Neuronal stem cell (in vitro differentiated cells): ENCODE results near the gene UTP14A.

Experiments used
- DNase-seq: peaks from one replicate; pipeline ENCODE4 v3.0.0-alpha.2; 2013; ENCODE audit warnings: low spot score
- H2AFZ ChIP-seq: one replicate; pipeline ENCODE4 v1.6.1; 2013; ENCODE audit warnings: mild to moderate bottlenecking, low read length, inconsistent platforms
- H2AK5ac ChIP-seq: 2 replicates; pipeline ENCODE4 v1.6.1; 2013; ENCODE audit warnings: low read depth, mild to moderate bottlenecking, inconsistent platforms, low read length, moderate library complexity, mixed read lengths
- H2BK120ac ChIP-seq: 2 replicates; pipeline ENCODE4 v1.6.1; 2013; ENCODE audit warnings: low read depth, mild to moderate bottlenecking, inconsistent platforms, low read length, moderate library complexity, mixed read lengths
- H2BK12ac ChIP-seq: one replicate; pipeline ENCODE4 v1.6.1; 2013; ENCODE audit warnings: low read length, inconsistent platforms
- H2BK15ac ChIP-seq: 2 replicates; pipeline ENCODE4 v1.6.1; 2013; ENCODE audit warnings: mild to moderate bottlenecking, low read length, inconsistent platforms, mixed read lengths
- H2BK5ac ChIP-seq: one replicate; pipeline ENCODE4 v1.6.1; 2013; ENCODE audit warnings: inconsistent platforms, mild to moderate bottlenecking, low read length, moderate library complexity
- H3K14ac ChIP-seq: one replicate; pipeline ENCODE4 v1.6.1; 2013; ENCODE audit warnings: low read length, inconsistent platforms
- H3K18ac ChIP-seq: 2 replicates; pipeline ENCODE4 v1.6.1; 2013; ENCODE audit warnings: low read length, inconsistent platforms
- H3K23ac ChIP-seq: 2 replicates; pipeline ENCODE4 v1.6.1; 2013; ENCODE audit warnings: low read depth, mild to moderate bottlenecking, mixed read lengths, low read length, inconsistent platforms; ENCODE audit not compliant: poor library complexity
- H3K27ac ChIP-seq: replicated peaks from 3 replicates; pipeline ENCODE4 v1.5.1; 2013; ENCODE audit warnings: low read length, inconsistent platforms
- H3K27me3 ChIP-seq, 3 experiments: 2 replicates each; pipeline ENCODE4 v1.6.1; 2013; ENCODE audit warnings: low read length in 3 of 3, mild to moderate bottlenecking in 2 of 3, inconsistent platforms in 1 of 3, low read depth in 1 of 3, mixed read lengths in 1 of 3, moderate library complexity in 1 of 3; ENCODE audit not compliant: control insufficient read depth in 3 of 3, insufficient read depth in 3 of 3
- H3K36me3 ChIP-seq, 2 donors: replicated peaks in 1 of 2; 2 replicates each; pipeline ENCODE4 v1.6.1; 2013; ENCODE audit warnings: low read length in 2 of 2; ENCODE audit not compliant: control insufficient read depth in 2 of 2, insufficient read depth in 2 of 2
- H3K4ac ChIP-seq: 2 replicates; pipeline ENCODE4 v1.6.1; 2013; ENCODE audit warnings: inconsistent platforms, mild to moderate bottlenecking, low read length, moderate library complexity
- H3K4me1 ChIP-seq, 2 donors: 1 replicate in 1 of 2; 2 replicates in 1 of 2; pipeline ENCODE4 v1.6.1; 2013; ENCODE audit warnings: low read length in 2 of 2, low read depth in 1 of 2; ENCODE audit not compliant: control insufficient read depth in 2 of 2, insufficient read depth in 1 of 2
- H3K4me2 ChIP-seq: one replicate; pipeline ENCODE4 v1.6.1; 2013; ENCODE audit warnings: mild to moderate bottlenecking, low read length, inconsistent platforms; ENCODE audit not compliant: insufficient read depth, poor library complexity, severe bottlenecking
- H3K4me3 ChIP-seq, 2 donors: 2 replicates each; pipeline ENCODE4 v1.5.1; 2013; ENCODE audit warnings: low read length in 2 of 2, mild to moderate bottlenecking in 2 of 2, inconsistent platforms in 1 of 2, moderate library complexity in 1 of 2
- H3K79me1 ChIP-seq: one replicate; pipeline ENCODE4 v1.6.1; 2013; ENCODE audit warnings: low read depth, mild to moderate bottlenecking, inconsistent platforms, low read length, moderate library complexity
- H3K9ac ChIP-seq: one replicate; pipeline ENCODE4 v1.6.1; 2013; ENCODE audit warnings: mild to moderate bottlenecking, low read depth, low read length, inconsistent platforms; ENCODE audit not compliant: poor library complexity
- H3K9me3 ChIP-seq, 2 donors: replicated peaks in 1 of 2; 2 replicates each; pipeline versions ENCODE3 to v1.6.1; 2013; ENCODE audit warnings: low read length in 2 of 2, mild to moderate bottlenecking in 2 of 2, inconsistent platforms in 1 of 2, low read depth in 1 of 2, mixed read lengths in 1 of 2, moderate library complexity in 1 of 2; ENCODE audit not compliant: control insufficient read depth in 2 of 2, insufficient read depth in 1 of 2
- H4K8ac ChIP-seq: one replicate; pipeline ENCODE4 v1.6.1; 2013; ENCODE audit warnings: low read depth, mild to moderate bottlenecking, inconsistent platforms, low read length, moderate library complexity
- H4K91ac ChIP-seq: one replicate; pipeline ENCODE4 v1.6.1; 2013; ENCODE audit warnings: low read length, low read depth, mild to moderate bottlenecking, inconsistent platforms; ENCODE audit not compliant: poor library complexity
- WGBS, 2 donors: extraction: QIAGEN DNeasy Blood & Tissue Kit; methylation state at CpG; one replicate each; pipeline ENCODE4 v1.1.7; 2013; ENCODE audit warnings: missing lambda C conversion rate in 2 of 2, mixed read lengths in 1 of 2; ENCODE audit not compliant: insufficient read length in 2 of 2, insufficient replicate concordance in 1 of 2; ENCODE audit errors: extremely low coverage in 2 of 2; 5-methylcytosine and 5-hydroxymethylcytosine counted together

The UTP14A gene

GRCh38 chrX:129934952-129935351 is 29.0 kb downstream of the UTP14A start:
- Histone ChIP-seq H3K18ac (no peak overlapping the region), H3K4me3 (no peak overlapping the region), H2AFZ (no peak overlapping the region), H2AK5ac (no peak overlapping the region), H2BK120ac (no peak overlapping the region), H3K27ac (no peak overlapping the region), H3K36me3 (no peaks in the 10 kb centered on the region), H3K9me3 (no peaks in the 10 kb centered on the region), H3K9ac (no peak overlapping the region), H3K4me1 (peaks cover 0 to 7% of the 10 kb centered on the region in 2 donors), H2BK5ac (no peak overlapping the region), H3K27me3 (peaks cover 0 to 66% (median 29%) of the 10 kb centered on the region in 3 experiments), H3K4ac (no peak overlapping the region), H2BK12ac (no peak overlapping the region), H3K23ac (no peak overlapping the region), H2BK15ac (no peak overlapping the region), H3K79me1 (no peaks in the 10 kb centered on the region), H3K4me2 (no peak overlapping the region), H3K14ac (no peak overlapping the region), H4K8ac (no peak overlapping the region), H4K91ac (no peak overlapping the region)
- no CpG with 5 or more reads among the region's 5 CpGs for WGBS, 2 donors
- no peak for DNase-seq

GRCh38 chrX:129938081-129938480 is 32.1 kb downstream of the UTP14A start:
- H4K8ac ChIP-seq = no peak overlapping the region
- no peak overlapping the region for H4K91ac ChIP-seq
- peak overlapping the region; percentile 29 for H2AFZ ChIP-seq
- H3K36me3 ChIP-seq = no peaks in the 10 kb centered on the region
- no CpG with 5 or more reads among the region's 4 CpGs for WGBS, 2 donors
- peaks cover 4 to 7% of the 10 kb centered on the region in 2 donors for H3K4me1 ChIP-seq
- H3K4me2 ChIP-seq = no peak overlapping the region
- no peak overlapping the region for H2AK5ac ChIP-seq
- H2BK120ac ChIP-seq = no peak overlapping the region
- no peak overlapping the region for H2BK5ac ChIP-seq
- no peak overlapping the region for H2BK15ac ChIP-seq
- H3K4me3 ChIP-seq = no peak overlapping the region
- H2BK12ac ChIP-seq = no peak overlapping the region
- no peak overlapping the region for H3K27ac ChIP-seq
- no peak overlapping the region for H3K4ac ChIP-seq
- DNase-seq = no peak
- H3K23ac ChIP-seq = no peak overlapping the region
- no peak overlapping the region for H3K14ac ChIP-seq
- H3K18ac ChIP-seq = no peak overlapping the region
- H3K27me3 ChIP-seq = peaks cover 0 to 68% (median 25%) of the 10 kb centered on the region in 3 experiments
- H3K9ac ChIP-seq = no peak overlapping the region
- no peaks in the 10 kb centered on the region for H3K79me1 ChIP-seq
- H3K9me3 ChIP-seq = no peaks in the 10 kb centered on the region

- H3K18ac ChIP-seq = no peak overlapping the region
- no peak overlapping the region for H2BK15ac ChIP-seq
- no peak overlapping the region for H3K27ac ChIP-seq
- H4K91ac ChIP-seq = no peak overlapping the region
- H2BK12ac ChIP-seq = no peak overlapping the region
- no peak overlapping the region for H3K4me2 ChIP-seq
- H2AFZ ChIP-seq = peak overlapping the region; percentile 13
- no peak overlapping the region for H2BK120ac ChIP-seq
- peaks cover 0 to 50% (median 8%) of the 10 kb centered on the region in 3 experiments for H3K27me3 ChIP-seq
- H3K4me1 ChIP-seq = peaks cover 4 to 7% of the 10 kb centered on the region in 2 donors
- H3K14ac ChIP-seq = no peak overlapping the region
- no CpG with 5 or more reads among the region's 8 CpGs for WGBS, 2 donors
- H3K79me1 ChIP-seq = no peaks in the 10 kb centered on the region
- H3K23ac ChIP-seq = no peak overlapping the region
- no peak overlapping the region for H3K4ac ChIP-seq
- H3K9me3 ChIP-seq = no peaks in the 10 kb centered on the region
- H4K8ac ChIP-seq = no peak overlapping the region
- no peak for DNase-seq
- no peak overlapping the region for H3K4me3 ChIP-seq
- H2BK5ac ChIP-seq = no peak overlapping the region
- no peaks in the 10 kb centered on the region for H3K36me3 ChIP-seq
- H3K9ac ChIP-seq = no peak overlapping the region
- H2AK5ac ChIP-seq = no peak overlapping the region
Measured at GRCh38 chrX:129939986-129940385, 34.0 kb downstream of the UTP14A start.

- Histone ChIP-seq H2BK120ac (no peak overlapping the region), H3K79me1 (no peaks in the 10 kb centered on the region), H2BK15ac (no peak overlapping the region), H3K23ac (no peak overlapping the region), H3K4me3 (no peak overlapping the region), H2BK5ac (no peak overlapping the region), H3K4me2 (no peak overlapping the region), H3K18ac (no peak overlapping the region), H3K36me3 (no peaks in the 10 kb centered on the region), H3K9ac (no peak overlapping the region), H2AFZ (no peak overlapping the region), H3K4me1 (peaks cover 4 to 7% of the 10 kb centered on the region in 2 donors), H3K14ac (no peak overlapping the region), H2AK5ac (no peak overlapping the region), H2BK12ac (no peak overlapping the region), H4K8ac (no peak overlapping the region), H4K91ac (no peak overlapping the region), H3K4ac (no peak overlapping the region), H3K27me3 (peaks cover 0 to 43% (median 2%) of the 10 kb centered on the region in 3 experiments), H3K9me3 (no peaks in the 10 kb centered on the region), H3K27ac (no peak overlapping the region)
- no peak for DNase-seq
- no CpG with 5 or more reads among the region's 2 CpGs for WGBS, 2 donors
Measured at GRCh38 chrX:129940721-129941120, 34.8 kb downstream of the UTP14A start.
